NCI-H2227 (cell line): Measurements from ENCODE around the gene CCDC12.
"Not testable (repeated sequence)": the region's sequence is repeated elsewhere in the genome, so short reads cannot be mapped to it uniquely, and the experiment has no call there.

ENCODE experiments used
- DNase-seq: peaks from one replicate; lab custom pipeline; 2025; ENCODE audit not compliant: unreplicated experiment; lab: John Stamatoyannopoulos, UW

CCDC12 gene

DNA sequence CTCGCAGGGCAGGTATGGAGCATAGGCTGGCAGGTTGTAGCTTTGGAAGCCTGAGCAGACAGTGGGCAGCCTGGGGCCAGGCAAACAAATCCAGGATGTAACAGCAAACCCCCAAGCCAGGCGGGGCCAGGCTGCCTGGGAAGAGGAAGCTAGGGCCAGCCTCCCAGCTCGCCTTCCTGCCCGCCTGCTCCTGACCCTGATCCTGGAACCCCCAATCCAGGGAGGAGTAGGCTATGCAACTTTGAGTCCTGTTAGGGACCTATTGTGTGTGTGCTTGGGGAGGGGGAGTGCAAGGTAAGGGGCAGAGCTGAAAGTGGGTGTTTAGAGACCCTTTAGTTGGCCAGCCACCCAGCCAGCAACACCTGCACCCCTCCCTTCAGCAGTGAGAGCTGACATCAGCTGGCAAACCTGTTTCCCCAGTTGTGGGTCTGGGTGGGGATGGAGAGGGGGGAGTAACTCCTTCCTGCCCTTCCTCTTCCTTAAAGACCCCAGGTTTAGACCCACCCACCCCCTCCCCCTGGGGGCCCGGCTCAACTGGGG lies 5.5 kb upstream of the CCDC12 start:
- DNase-seq, result no peak

DNA sequence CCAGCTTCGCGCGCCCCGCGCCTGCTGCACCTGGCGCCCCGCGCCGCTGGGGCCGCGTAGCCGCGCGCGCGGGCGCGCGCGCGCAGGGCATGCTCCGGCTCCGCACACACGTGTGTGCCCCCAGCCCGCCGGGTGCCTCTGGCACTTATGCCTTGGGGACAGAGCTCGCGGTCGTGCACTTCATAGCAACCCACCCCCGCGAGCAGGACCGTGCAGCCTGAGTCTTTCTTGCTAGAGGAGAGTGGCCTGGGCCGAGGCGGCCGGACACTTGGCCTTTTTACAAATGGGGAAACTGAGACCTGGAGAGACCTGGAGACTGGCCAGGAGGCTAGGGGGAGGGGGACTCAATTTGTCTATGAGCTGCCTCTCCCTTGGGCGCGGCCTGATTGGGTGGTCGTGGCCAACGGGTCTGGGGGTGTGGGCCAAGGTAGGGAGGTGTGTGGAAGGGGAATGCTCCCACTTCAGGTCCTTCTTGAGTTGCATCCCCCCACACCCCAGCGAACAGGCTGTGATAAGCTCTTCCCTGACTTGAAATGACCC lies 3.5 kb upstream of the CCDC12 start:
- DNase-seq, result peak; percentile 47

DNA sequence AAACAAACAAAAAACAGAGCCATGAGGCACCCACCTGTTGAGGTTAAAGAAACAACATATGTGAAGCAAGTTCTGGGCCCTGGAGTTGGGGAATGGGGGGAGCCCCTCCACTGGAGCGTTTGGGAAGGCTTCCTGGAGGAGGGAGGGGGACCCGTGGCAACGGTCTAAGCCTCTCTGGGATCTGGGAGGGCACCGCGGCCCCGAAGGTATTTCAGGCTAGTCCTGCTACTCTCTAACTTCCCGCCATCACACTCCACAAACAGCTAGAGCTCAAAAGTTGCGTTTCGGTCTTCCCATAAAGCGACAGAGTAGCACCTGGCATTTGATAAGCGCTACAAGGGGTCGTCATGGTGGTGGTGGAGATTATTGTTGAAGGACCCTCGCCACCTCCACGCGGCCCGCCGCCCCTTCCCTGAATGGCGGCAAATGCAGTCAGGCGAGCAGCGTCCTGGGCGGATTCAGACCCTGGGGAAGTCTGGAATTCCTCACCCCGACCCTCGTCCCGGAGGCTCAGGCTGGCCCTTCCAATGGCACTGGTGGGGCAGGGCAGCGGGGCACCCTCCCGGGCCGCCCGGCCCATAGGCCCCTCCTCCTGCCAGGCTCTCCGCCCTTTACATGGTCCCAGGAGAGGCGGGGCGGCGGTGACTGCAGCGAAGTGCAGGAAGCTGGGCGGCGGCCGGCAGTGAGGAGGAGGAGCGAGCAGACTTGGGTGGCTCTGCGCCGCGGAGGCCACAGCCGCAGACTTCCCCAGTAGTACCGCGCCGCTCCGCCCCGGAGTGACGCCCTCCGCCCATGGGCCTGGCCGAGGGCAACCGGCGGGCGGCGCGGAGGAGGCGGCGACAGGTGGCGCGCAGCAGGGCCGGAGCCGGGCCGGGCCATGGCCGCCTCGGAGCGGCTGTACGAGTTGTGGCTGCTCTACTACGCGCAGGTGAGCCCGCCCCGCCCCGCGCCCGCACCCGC lies 2.7 kb upstream of the CCDC12 start, which contains the start of gene NBEAL2:
NBEAL2 (plus strand) TSS at position 682 of the 960 bp plus-strand sequence; CDS start at position 878, 196 bp downstream.
- peak; percentile 86 for DNase-seq

DNA sequence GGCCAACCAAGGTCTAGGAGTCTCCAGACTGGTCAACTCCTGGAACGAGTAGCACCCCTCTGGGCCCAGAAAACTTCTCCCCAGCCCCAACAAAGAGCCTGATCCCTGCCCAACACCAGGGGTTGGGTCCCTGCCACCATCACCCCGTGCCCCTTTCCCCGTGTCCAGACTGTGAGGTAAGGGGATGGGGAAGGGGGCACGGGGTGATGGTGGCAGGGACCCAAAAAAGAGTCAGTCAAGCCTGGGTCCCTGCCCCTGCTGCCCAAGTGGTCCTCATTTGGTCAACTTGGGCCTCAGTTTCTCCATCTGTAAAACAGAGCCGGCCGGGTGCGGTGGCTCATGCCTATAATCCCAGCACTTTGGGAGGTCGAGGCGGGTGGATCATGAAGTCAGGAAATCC lies 1.8 kb upstream of the CCDC12 start:
- DNase-seq, result no peak

DNA sequence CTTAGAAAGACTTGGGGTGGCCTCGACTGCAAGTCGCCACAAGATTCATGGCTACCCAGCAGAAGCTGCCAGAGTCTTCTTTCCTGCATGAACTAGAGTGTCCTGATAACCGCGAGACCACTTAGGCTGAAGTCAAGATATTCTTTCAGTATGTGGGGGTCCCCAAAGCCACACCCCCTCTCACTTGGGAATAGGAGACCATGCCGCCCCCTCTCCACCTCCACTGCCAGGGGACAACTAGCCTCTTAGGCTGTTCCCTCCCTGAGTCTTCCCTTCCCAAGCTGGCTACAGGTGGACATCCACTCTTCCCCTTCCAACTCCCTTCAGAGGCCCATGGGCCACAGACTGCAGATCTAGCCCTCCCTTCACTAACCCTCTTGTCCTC lies 1.3 kb upstream of the CCDC12 start:
- no peak for DNase-seq

DNA sequence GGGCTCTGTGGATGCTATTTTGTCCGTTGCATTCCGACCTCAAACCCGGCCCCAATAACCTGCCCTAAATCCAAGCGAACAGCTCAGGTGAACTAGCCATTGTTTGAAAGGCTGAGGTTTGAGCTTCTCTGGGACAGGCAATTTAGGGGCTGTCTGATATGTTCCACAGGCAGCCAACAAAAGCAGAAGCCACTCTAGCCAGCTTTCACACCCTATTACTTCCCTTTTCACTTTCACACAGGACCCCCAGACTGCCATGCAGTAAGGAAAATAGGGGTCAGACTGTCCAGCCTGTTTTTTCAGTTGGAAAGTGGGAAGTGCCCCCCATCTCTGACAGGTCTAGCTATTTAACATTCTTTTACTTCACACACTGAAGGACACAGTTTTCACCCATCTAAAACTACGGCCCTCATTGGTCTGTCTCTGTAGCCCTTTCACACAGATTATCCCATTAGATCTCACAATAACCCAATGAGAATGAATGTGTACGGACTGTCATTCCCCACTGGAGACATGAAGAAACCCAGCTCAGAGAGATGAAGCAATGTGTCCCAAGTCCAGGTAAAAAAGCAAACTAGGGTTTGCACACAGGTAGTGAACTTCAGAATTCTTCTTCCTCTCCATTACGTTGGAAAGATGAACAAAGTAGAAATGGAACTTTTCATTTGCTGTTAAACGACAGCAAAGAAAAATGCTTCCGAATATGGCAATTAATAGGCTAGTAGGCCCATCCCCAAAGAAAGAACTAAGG lies 1.9 kb downstream of the CCDC12 start:
- no peak for DNase-seq

DNA sequence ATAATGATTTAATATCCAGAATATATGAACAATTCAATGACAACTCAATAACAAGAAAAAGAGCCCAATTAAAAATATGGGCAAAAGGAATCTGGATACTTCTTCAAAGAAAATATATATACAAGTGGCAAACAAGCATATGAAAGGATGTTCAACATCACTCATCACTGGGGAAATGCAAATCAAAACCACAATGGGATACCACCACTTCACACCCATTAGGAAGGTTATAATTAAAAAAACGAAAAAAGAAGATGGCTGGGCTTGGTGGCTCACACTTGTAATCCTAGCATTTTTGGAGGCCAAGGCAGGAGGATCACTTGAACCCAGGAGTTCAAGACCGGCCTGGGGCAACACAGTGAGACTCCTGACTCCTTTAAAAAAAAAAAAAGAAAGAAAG lies 4.1 kb downstream of the CCDC12 start:
- no peak for DNase-seq

DNA sequence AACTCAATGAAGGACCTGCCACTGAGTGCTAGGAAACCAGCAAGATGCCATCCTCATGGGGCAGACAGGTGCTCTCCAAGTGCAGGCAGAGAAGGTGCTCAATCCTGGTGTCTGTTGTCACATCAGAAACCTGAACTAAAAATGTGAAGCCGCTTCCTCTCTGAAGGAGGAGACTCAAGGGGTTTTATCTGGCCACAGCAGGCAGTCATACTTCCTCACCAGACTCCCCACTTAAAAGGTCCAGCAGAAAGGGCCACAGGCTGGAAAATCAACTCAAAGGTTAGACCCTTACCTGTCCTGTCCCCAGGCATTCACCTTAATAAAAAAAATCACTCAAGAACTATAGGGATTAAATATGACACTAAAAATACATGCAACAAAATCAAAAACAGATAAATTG lies 4.8 kb downstream of the CCDC12 start:
- no peak for DNase-seq

DNA sequence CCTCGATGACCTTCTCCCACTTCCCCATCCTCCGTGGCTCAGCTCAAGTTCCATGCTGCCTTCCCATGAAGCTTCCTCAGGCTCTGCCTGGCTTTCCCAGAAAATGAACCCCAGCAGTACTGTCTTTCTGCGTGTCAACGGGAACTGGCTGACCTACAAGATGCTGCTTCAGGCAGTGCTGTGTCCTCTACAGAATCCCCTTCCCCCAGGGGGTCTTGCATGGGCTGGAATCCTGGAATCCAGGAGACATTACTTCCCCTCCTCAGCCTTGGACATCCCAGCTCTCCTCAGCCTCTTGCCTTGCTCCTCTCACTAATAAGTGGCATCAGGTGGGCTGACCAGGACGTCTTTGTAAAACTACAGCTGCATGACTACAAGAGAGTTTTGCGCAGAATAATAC lies 5.4 kb downstream of the CCDC12 start:
- DNase-seq, result no peak

DNA sequence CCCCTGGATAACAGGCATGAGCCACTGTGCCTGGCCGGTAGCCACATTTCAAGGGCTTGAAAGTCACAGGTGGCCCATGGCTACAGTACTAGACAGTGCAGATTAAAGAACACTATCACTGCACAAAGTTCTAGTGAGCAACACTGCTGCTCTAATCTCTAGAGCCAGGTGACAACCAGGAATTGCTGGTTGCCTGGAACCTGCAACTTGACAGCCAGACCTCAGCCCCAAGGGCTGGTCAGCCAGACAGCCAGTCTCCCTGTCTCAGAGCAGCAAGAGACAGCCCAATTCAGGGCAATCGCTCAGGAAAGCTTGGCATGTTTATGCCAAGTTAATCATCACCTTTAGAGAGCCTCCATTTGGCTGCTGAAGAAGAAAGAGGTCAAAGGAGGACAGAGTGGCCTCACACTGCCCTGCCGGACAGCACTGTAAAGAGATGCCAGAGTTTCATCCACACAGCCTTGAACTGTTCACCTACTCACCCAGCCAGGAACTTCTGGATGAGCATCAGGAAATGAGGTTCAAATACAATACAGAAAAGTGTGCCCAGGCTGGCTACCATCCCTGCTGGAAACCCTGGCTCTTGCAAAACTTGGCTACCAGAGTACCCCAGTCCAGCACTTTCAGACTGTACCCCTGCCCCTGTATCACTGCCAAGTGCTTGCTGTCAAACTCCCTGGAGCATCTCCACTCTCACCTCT lies 6.0 kb downstream of the CCDC12 start:
- DNase-seq, result no peak

DNA sequence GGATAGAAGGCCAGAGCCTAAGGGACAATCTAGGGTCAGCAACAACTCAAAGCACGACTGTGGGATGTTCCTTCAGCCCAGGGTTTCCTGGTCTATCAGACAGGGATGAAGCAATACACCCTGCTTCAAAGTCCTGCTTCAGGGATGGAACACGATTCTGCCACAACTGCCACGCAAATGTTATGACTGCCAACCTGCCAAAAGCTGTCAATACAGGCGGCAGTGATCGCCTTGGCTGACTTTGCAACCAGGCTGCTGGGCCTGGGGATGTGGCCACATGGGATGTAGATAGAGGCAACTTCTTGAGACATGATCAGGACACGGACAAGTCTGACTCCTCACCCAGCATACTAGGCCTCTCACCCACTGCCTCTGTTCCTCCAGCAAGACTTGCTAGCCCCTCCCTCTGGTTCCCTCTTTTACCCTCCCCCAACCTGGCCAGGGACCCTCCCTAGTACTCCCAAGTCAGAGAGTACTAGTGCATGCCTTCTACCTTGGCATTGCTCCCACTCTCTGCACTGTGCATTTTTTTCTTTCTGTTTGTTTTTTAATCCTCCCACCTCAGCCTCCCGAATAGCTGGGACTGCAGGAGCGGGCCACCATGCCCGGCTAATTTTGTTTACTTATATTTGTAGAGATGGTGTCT lies 7.6 kb downstream of the CCDC12 start:
- DNase-seq, result no peak

DNA sequence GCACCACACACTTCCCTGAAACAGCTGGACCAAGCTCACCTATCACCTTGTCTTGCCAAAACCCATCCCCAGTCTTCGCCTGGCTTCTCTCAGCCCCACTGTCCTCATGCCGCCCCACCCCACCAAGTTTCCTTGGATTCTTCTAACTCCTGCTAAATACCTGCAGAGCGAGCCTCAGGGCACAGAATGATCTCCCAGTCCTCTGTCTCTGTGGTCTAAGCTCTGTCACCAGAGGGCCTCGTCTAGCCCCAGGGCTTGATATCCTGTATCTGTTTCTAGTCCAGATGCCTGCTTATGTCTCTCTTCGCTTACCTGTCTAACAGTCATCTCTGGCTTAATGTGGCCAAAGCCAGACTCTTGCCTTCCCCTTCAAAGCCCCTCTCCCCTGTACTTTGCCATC lies 9.7 kb downstream of the CCDC12 start:
- DNase-seq, result no peak

DNA sequence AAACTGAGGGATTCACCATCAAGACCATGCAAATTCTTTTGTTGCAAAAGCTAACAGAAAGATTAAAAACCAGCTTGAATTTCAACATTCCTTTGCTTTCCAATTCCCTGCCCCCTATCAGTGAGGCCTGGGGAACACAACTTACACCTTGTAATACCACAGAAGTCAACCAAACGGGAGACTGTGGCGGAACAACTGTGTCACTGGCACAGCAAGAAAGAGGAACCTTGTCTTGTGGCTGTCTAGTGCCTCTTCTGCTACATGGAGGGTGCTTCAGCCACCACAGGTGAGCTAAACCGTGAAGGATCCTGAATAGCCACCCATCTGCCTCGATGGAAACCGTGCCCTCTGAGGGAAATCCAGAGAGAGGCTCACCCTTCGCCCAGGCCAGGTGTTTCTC lies 11.4 kb downstream of the CCDC12 start:
- DNase-seq, result no peak

DNA sequence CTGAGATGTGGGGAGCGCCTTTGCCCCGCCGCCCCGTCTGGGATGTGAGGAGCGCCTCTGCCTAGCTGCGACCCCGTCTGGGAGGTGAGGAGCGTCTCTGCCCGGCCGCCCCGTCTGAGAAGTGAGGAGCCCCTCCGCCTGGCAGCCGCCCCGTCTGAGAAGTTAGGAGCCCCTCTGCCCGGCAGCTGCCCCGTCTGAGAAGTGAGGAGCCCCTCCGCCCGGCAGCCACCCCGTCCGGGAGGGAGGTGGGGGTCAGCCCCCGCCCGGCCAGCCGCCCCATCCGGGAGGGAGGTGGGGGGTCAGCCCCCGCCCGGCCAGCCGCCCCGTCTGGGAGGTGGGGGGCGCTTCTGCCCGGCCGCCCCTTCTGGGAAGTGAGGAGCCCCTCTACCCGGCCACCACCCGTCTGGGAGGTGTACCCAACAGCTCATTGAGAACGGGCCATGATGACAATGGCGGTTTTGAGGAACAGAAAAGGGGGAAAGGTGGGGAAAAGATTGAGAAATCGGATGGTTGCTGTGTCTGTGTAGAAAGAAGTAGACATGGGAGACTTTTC lies 12.4 kb downstream of the CCDC12 start:
- DNase-seq, result not testable (repeated sequence)

DNA sequence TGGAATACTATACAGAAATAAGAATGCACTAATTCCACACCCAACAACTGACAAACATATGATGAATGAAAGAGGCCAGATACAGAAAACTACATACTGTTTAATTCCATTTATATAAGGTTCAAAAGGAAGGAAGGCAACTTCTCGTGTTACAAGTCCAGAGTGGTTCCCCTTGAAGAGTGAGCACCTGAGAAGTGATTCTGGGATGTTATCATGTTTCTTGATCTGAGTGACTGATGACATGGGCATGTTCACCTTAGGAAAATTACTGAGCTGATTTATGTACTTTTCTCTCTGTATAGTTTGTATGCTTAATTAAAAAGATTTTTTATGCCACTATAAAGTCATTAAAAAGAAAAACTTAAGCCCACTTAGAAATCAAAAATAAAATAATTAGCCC lies 13.6 kb downstream of the CCDC12 start:
- DNase-seq, result no peak

DNA sequence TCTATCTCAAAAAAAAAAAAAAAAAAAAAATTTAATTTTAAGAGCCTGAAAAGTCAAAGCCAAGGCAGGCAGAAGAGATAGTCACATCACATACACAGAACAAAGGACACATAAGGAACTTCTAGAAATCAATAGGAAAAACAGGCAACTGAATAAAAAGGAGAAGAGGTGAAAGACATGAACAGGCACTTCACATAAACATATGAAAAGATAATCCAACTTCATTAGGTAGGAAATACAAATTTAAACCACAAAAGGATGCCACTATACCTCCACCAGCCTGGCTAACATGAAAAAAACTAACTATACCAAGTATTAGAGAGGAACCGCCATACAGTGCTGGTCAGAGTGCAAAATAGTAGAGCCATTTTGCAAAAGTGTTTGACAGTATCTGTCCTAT lies 14.1 kb downstream of the CCDC12 start:
- DNase-seq, result no peak

DNA sequence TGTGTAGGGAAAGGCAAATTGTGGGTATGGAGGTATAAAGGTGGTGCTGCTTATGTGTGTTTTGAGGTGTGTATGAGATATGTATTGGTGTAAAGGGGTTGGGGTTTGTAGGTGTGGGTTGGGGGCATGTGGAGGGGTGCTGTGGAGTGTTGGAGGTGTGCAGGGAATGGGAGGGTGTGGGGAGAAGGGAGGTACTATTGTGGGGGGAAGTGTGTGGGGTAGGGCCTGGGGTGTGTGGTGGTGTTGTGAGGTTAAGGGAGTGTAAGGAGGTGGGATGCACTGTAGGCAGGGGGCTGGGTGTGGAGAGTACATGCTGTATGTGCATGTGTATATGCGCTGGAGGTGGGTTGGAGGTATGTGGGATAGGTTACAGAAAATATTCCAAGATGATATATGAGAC lies 15.7 kb downstream of the CCDC12 start:
- DNase-seq, result no peak

DNA sequence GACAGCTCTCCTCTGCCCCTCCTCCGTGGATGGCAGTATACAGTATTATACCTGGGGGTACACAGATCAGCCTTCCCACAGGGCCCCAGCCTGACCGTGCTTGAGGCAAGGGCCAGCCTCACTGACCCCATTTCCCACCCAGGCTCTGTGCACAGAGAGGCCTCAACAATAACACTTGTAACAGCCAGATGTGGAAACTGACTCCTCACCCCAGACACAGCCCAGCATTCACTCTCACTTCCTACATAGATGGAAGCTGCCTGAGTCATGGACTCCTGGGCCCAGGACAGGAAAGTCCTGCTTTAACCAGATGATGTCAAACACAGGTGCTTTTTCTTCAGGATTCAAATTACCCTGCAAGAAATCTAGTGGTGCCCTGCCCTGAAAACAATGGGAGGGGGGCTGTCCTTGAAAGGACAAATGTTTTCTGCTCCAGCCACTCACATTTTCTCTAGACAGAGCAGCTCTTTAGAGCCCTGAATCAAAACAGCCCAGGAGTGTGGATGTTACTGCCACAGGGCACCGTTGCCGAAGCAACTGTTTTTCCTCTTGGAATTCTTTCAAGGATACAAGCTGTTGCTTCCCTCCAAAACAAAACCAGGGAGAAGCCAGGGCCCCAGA lies 16.4 kb downstream of the CCDC12 start:
- DNase-seq, result no peak

DNA sequence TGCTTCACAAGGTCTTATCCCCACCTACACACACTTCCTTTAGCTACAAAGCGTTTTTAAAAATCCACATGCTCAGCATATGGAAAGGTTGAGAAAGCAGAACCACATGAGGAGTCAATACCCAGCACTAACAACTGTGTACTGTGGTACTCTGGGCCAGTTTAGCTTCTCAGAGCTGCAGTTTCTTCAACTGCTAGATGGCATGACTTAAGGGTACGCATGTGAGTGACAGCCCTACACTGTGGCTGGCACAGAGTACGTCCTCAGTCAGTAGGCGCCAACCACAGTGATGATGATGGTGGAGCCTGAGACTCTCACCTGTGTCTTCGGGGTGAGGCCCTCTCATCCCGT lies 17.4 kb downstream of the CCDC12 start:
- no peak for DNase-seq
